Effector memory CD8-positive, alpha-beta T cell (primary cell): Measurements from ENCODE around the gene LST1.
"Not testable (repeated sequence)": the region's sequence is repeated elsewhere in the genome, so short reads cannot be mapped to it uniquely, and the experiment has no call there.

Experiments used
- ATAC-seq: fragments of 150-1000 bp; cut with Tn5 transposase; replicated peaks from 2 replicates; pipeline ENCODE4 v1.10.0; 2021; ENCODE audit warnings: mild to moderate bottlenecking, moderate library complexity
- DNase-seq, 3 experiments: peaks; one replicate each; pipeline ENCODE4 v3.0.0; 2021
- H3K27ac Mint-ChIP-seq, 2 donors: one replicate each; pipeline ENCODE4 v1.8.0; 2022; ENCODE audit warnings: mild to moderate bottlenecking in 2 of 2, mixed read lengths in 2 of 2, moderate library complexity in 2 of 2
- H3K27me3 Mint-ChIP-seq, 2 donors: one replicate each; pipeline ENCODE4 v1.8.0; 2022; ENCODE audit warnings: mixed read lengths in 2 of 2
- H3K36me3 Mint-ChIP-seq: one replicate; pipeline ENCODE4 v1.8.0; 2022; ENCODE audit warnings: mild to moderate bottlenecking, moderate library complexity, mixed read lengths; ENCODE audit not compliant: insufficient read depth
- H3K4me1 Mint-ChIP-seq, 2 donors: one replicate each; pipeline ENCODE4 v1.8.0; 2022; ENCODE audit warnings: low read depth in 2 of 2, mixed read lengths in 2 of 2
- H3K4me3 Mint-ChIP-seq, 2 donors: one replicate each; pipeline ENCODE4 v1.8.0; 2022; ENCODE audit warnings: mild to moderate bottlenecking in 2 of 2, mixed read lengths in 2 of 2, moderate library complexity in 2 of 2
- H3K9me3 Mint-ChIP-seq, 2 donors: one replicate each; pipeline ENCODE4 v1.8.0; 2022; ENCODE audit warnings: mixed read lengths in 2 of 2

LST1 gene

DNA sequence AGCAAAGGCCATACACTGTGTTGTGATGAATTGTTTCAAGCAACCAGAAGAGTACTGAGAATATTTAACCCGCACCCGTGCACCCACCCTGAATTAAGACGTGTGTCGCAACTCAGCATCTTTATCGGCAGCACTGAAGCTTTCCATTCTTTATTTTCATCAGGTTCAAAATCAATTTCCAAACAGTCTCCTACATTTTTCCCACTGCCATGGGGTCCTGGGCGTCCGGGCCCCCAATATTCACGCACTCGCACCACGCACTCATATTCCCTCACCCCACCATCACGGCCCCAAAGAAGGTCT, 5.7 kb upstream of the LST1 start:
- Mint-ChIP-seq H3K4me1 (peaks cover 65 to 73% of the 10 kb centered on the region in 2 donors), H3K36me3 (peaks cover 53% of the 10 kb centered on the region), H3K27me3 (no peaks in the 10 kb centered on the region), H3K27ac (peak overlapping the region; percentile 98 to 99), H3K4me3 (peak overlapping the region; percentile 82 to 99), H3K9me3 (no peaks in the 10 kb centered on the region)
- DNase-seq (no peak), ATAC-seq (no peak)

DNA sequence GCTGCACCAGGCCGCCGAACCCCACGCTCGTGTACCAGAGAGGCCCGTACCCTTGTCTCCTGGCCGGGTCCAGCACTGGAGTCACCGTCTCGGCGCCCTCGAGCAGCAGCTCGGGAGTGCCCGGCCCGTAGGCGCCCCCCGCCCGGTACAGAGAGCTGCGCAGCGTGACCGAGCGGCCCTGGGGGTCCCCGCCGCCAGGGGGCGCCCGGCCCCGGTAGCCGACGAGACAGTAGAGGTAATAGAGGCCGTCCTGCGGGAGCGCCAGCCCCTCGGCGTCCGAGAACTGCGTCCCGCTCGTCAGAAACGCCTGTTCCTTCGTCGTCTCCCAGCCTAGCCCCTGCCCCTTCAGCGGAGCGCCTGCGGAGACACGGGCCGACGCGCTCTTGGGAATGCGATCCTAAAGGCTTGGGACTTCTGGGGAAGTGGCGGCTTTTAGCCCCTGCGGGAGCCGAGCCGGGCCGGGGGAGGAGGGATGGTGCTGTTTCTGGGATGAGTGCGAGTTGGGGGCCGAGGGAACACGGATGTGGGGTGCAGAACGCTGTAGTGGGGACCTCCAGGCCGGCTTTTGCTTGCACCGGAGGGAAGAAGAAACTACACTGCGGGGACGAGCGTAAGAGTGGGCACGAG, 5.2 kb upstream of the LST1 start:
- peak; percentile 85 to 91 (median 86) for DNase-seq
- Mint-ChIP-seq H3K27me3 (no peaks in the 10 kb centered on the region), H3K9me3 (no peaks in the 10 kb centered on the region), H3K4me3 (peak overlapping the region; percentile 82 to 99), H3K4me1 (peaks cover 65 to 73% of the 10 kb centered on the region in 2 donors), H3K27ac (peak overlapping the region; percentile 98 to 99), H3K36me3 (peaks cover 49% of the 10 kb centered on the region)
- ATAC-seq, result peak; percentile 78

DNA sequence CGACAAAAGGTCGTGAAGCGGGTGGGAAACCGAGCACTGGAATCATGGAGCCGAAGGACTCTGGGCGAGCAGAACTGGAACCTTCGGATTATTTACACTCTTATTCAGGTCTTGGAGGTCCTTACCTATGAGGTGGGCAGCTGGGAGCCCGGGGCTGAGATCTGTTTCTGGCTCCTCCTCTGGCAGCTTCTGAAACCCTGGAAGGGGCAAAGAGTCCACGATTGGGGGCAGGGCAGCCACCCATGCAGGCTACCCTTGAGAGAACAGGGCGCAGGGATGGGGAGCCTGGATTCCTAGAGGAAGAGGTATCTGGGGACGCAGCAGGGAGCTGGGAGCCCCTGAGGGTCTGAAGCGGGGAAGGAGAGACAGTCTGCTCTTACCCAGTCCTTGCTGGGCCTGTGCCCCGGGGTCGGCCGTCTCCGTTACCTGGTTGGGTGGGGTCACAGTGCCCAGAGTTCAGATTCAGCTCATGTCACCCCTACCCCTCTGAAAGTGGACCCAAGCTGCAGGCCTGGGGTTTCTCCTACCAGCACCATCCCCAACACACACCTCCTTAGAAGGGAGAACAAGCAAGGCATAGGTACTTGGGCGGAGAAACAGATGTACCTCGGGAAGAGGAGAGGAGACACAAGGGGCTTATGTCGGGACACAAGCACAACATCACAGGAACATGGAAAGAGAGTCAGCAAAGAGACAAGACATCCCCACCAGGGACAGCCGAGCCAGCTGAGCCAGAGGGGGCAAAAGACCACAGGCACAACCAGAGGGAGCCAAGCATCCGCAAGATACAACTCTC, 4.4 kb upstream of the LST1 start:
- Mint-ChIP-seq H3K4me1 (peaks cover 69 to 73% of the 10 kb centered on the region in 2 donors), H3K36me3 (peaks cover 45% of the 10 kb centered on the region)
- no peak for ATAC-seq

GRCh38 chr6:31582230-31582643, 3.8 kb upstream of the LST1 start, which contains the start of gene LTB:
LTB (minus strand) TSS chr6:31582424; CDS start chr6:31582417, 7 bp downstream.
- ATAC-seq, result peak; percentile 35

More for the DNA sequence above, 4.4 kb upstream of the LST1 start:
- Mint-ChIP-seq H3K27me3 (no peaks in the 10 kb centered on the region), H3K9me3 (no peaks in the 10 kb centered on the region), H3K4me3 (peak overlapping the region; percentile 82 to 99), H3K27ac (peak overlapping the region; percentile 98 to 99)
- no peak for DNase-seq

DNA sequence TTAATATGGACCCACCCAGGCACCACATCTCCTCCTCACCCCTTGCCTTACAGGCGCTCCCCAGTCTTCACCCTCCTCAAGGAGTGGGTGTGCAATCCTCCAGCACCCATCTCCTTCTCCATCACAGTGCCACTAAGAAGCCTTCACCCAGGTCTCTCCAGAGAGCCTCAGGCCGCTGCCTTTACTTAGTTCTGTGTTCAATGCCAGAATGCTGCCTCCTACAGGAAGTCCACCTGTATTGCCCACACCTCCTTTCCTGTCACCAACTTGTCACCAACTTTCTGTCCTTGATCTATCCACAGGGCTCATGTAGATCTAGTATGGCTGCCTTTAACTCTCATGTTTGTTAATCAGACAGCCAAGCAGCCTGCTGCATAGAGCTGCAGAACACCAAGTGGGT, 586 bp upstream of the LST1 start:
- Mint-ChIP-seq H3K36me3 (peaks cover 34% of the 10 kb centered on the region), H3K27ac (peak overlapping the region; percentile 88 to 95), H3K9me3 (no peaks in the 10 kb centered on the region), H3K4me3 (peak overlapping the region; percentile 72 to 77), H3K27me3 (no peaks in the 10 kb centered on the region), H3K4me1 (peaks cover 70 to 74% of the 10 kb centered on the region in 2 donors)
- ATAC-seq (peak; percentile 9), DNase-seq (no peak)

More at GRCh38 chr6:31582230-31582643, 3.8 kb upstream of the LST1 start, which contains the start of gene LTB:
- Mint-ChIP-seq H3K27me3 (no peaks in the 10 kb centered on the region), H3K27ac (peak within 1 kb of the TSS; percentile 98 to 99), H3K36me3 (peaks cover 40% of the 10 kb centered on the region), H3K4me3 (peak within 1 kb of the TSS; percentile 82 to 99), H3K4me1 (peaks cover 69 to 73% of the 10 kb centered on the region in 2 donors), H3K9me3 (no peaks in the 10 kb centered on the region)
- DNase-seq, result no peak

DNA sequence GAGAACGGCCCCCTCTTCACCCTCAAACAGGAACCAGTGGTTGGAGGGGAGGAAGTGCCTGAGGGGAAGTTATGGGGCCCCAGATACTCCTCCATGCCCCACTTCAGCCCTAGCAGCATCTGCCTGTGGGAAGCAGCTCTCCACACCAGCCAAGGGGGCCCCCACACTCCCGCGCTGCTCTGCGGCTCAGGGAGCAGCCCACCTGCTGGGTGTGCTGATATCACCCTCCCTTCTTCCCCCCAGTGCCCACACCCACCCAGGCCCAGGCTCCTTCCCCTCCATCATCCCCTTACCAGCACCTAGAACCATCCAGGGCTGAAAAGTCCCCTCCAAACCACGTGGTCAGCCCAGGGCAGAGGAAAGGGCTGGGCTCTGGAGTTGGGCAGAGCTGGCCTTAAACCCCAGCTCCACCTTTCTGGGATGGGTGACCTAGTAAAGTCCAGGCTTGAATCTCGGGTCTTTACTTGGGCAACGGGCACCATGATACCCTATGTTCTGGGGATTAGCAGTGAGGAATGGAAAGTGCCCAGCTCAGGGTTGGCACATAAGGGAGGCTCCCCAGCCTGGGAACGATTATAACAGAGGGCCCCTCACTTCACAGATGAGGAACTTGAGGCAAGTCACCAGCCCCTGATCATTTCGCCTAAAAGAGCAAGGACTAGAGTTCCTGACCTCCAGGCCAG, 663 bp downstream of the LST1 start:
- DNase-seq, result peak in 1 of 3 experiments; percentile 44
- H3K27ac Mint-ChIP-seq, result peak overlapping the region; percentile 88 to 95
- peak overlapping the region; percentile 72 to 77 for H3K4me3 Mint-ChIP-seq

DNA sequence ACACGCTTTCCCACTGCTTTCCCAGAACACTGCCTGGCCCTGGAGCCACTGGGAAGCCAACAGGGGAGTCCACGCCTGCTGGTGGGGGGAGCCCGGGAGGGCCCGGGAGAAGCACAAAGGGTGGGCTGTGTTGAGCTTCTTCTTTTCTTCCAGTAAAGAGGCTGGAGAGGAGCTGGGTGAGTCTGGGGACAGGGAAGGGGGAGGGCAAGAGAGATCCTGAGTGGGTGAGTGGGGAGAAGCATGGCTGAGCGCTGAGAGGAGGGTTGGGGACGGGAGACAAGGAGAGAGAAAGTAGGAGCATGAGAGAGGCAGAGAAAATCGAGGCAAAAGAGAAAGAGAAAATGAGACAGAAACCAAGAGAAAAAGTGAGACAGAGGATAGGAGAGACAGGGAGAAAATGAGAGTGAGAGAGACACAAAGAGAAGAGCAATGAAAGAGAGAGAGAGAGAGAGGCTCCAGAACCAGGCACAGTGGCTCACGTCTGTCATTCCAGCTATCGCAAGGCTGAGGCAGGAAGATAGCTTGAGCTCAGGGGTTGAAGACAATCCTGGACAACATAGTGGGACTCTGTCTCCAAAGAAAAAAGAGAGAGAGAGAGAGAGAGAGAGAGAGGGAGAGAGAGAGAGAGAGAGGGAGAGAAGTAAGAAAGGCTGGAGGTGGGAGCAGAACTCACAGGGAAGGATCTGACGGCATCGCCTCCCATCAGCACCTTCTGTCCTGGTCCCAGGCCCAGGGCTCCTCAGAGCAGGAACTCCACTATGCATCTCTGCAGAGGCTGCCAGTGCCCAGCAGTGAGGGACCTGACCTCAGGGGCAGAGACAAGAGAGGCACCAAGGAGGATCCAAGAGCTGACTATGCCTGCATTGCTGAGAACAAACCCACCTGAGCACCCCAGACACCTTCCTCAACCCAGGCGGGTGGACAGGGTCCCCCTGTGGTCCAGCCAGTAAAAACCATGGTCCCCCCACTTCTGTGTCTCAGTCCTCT, 2.0 kb downstream of the LST1 start:
- no peak for ATAC-seq
- H3K36me3 Mint-ChIP-seq, result peaks cover 32% of the 10 kb centered on the region

More for the DNA sequence above, 663 bp downstream of the LST1 start:
- H3K27me3 Mint-ChIP-seq, result no peaks in the 10 kb centered on the region
- peaks cover 21% of the 10 kb centered on the region for H3K36me3 Mint-ChIP-seq
- peak; percentile 76 for ATAC-seq
- no peaks in the 10 kb centered on the region for H3K9me3 Mint-ChIP-seq
- peaks cover 62 to 65% of the 10 kb centered on the region in 2 donors for H3K4me1 Mint-ChIP-seq

GRCh38 chr6:31588871-31589650, 3.0 kb downstream of the LST1 start:
- DNase-seq, result no peak
- Mint-ChIP-seq H3K9me3 (no peaks in the 10 kb centered on the region), H3K36me3 (peaks cover 40% of the 10 kb centered on the region)

More for the DNA sequence above, 2.0 kb downstream of the LST1 start:
- H3K27me3 Mint-ChIP-seq, result no peaks in the 10 kb centered on the region
- no peak for DNase-seq
- H3K4me1 Mint-ChIP-seq, result peaks cover 54 to 60% of the 10 kb centered on the region in 2 donors
- H3K9me3 Mint-ChIP-seq, result no peaks in the 10 kb centered on the region
- H3K27ac Mint-ChIP-seq, result peak overlapping the region; percentile 88 to 95
- H3K4me3 Mint-ChIP-seq, result peak overlapping the region; percentile 72 to 77

DNA sequence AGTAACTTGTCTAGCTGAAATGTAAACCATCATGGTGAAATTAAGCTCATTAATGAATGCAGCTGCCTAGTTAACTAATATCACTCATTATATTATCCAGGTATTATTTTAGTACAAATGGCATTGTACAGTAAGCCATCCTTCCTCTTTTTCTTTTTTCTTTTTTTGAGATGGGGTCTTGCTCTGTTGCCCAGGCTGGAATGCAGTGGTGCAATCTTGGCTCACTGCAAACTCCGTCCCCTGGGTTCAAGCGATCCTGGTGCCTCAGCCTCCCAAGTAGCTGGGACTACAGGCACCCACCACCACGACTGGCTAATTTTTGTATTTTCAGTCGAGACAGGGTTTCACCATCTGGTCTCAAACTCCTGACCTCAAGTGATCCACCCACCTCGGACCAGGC, 4.6 kb downstream of the LST1 start:
- Mint-ChIP-seq H3K4me3 (peak overlapping the region in 1 of 2 donors; percentile 77), H3K4me1 (peaks cover 49 to 65% of the 10 kb centered on the region in 2 donors), H3K27ac (peak overlapping the region in 1 of 2 donors; percentile 71), H3K36me3 (peaks cover 36% of the 10 kb centered on the region)
- not testable (repeated sequence) for DNase-seq, ATAC-seq, H3K27me3 Mint-ChIP-seq, H3K9me3 Mint-ChIP-seq

More at GRCh38 chr6:31588871-31589650, 3.0 kb downstream of the LST1 start:
- H3K27me3 Mint-ChIP-seq, result no peaks in the 10 kb centered on the region
- no peak for ATAC-seq
- peak overlapping the region; percentile 42 to 77 for H3K4me3 Mint-ChIP-seq
- H3K27ac Mint-ChIP-seq, result peak overlapping the region; percentile 83 to 95
- peaks cover 57 to 66% of the 10 kb centered on the region in 2 donors for H3K4me1 Mint-ChIP-seq

GRCh38 chr6:31592396-31592771, 6.3 kb downstream of the LST1 start:
- H3K9me3 Mint-ChIP-seq, result no peaks in the 10 kb centered on the region

GRCh38 chr6:31597006-31597405, 10.9 kb downstream of the LST1 start:
- Mint-ChIP-seq H3K36me3 (peaks cover 28% of the 10 kb centered on the region), H3K4me3 (peak overlapping the region in 1 of 2 donors; percentile 47), H3K9me3 (no peaks in the 10 kb centered on the region), H3K27ac (peak overlapping the region in 1 of 2 donors; percentile 56), H3K4me1 (peaks cover 33 to 42% of the 10 kb centered on the region in 2 donors), H3K27me3 (no peaks in the 10 kb centered on the region)
- DNase-seq (peak; percentile 47 to 51 (median 49)), ATAC-seq (peak; percentile 60)

More at GRCh38 chr6:31592396-31592771, 6.3 kb downstream of the LST1 start:
- no peaks in the 10 kb centered on the region for H3K27me3 Mint-ChIP-seq
- DNase-seq, result no peak
- peaks cover 31% of the 10 kb centered on the region for H3K36me3 Mint-ChIP-seq
- peak; percentile 19 for ATAC-seq
- H3K27ac Mint-ChIP-seq, result peak overlapping the region; percentile 71 to 91
- H3K4me1 Mint-ChIP-seq, result peaks cover 44 to 59% of the 10 kb centered on the region in 2 donors
- H3K4me3 Mint-ChIP-seq, result peak overlapping the region; percentile 77 to 78

DNA sequence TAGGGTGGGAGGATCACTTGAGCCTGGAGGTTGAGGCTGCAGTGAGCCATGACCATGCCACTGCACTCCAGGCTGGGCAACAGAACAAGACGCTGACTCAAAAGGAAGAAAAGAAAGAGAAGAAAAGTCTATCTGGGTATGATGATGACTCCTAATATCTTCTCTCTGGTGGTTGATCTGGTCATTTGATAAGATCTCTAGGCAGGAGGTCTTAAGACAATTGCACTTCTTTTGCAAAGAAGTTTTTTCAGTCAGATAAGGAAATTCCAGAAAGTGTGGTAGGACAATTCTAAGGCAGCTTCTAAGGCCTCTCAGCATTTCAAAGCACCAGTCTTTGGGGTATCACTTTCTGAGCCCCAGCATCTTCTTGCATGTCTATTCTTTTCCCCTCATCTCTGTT, 21.2 kb downstream of the LST1 start:
- H3K27ac Mint-ChIP-seq, result no peak overlapping the region

More for the DNA sequence above, 21.2 kb downstream of the LST1 start:
- no peaks in the 10 kb centered on the region for H3K4me1 Mint-ChIP-seq
- H3K4me3 Mint-ChIP-seq, result no peak overlapping the region
- no peaks in the 10 kb centered on the region for H3K9me3 Mint-ChIP-seq
- H3K36me3 Mint-ChIP-seq, result peaks cover 4% of the 10 kb centered on the region
- no peaks in the 10 kb centered on the region for H3K27me3 Mint-ChIP-seq
- DNase-seq (no peak), ATAC-seq (no peak)
